ENCODE data around the gene MT1F.
"Not testable (repeated sequence)": the region's sequence is repeated elsewhere in the genome, so short reads cannot be mapped to it uniquely, and the experiment has no call there.

The MT1F gene

GRCh38 chr16:56645311-56645710 lies 12.4 kb upstream of the MT1F start:
- DNase-seq (ENCODE audit: low spot score), result no peak

DNA sequence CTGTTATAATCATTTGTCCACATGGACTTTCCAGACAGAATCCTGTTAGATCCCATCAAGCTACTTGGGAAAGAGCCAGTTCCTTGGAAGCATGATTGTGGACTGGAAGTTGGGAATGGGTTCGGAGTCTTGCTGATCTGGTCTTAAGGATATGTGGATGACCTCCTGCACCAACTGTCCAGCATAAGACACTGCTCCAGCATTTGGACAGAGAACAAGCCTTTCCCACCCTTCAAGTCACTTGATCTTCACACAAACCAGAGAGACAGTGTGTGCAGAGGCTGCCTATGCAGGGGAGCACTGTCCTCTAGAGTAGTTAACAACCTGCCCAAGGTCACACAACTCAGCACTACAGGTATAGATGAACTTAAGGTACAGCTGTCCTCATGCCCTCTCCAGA lies 11.9 kb upstream of the MT1F start:
- DNase-seq (ENCODE audit: low spot score), result no peak

GRCh38 chr16:56647641-56648431 lies 9.9 kb upstream of the MT1F start:
- no peak for DNase-seq (ENCODE audit: low spot score)

DNA sequence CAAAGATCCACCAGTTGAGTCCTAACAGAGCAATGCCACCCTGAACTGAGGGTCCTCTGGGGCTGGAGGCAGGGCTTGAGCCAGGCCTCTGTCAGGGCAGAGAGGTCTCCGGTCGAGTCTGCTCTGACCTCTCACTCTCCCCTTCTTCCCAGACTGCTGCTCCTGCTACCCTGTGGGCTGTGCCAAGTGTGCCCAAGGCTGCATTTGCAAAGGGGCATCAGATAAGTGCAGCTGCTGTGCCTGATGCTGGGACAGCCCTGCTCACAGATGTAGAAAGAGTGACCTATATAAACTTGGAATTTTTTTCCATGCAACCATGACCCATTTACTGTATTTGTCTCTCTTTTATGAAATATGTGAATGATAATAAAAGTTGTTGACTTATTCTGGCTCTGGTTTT lies 8.5 kb upstream of the MT1F start:
- DNase-seq (ENCODE audit: low spot score), result no peak

- DNase-seq (ENCODE audit: low spot score), result no peak
These were observed 7.9 kb upstream of the MT1F start for GRCh38 chr16:56649820-56650219.

GRCh38 chr16:56651586-56651985 lies 6.2 kb upstream of the MT1F start, which contains the start of gene MT1B:
MT1B (plus strand) TSS chr16:56651886; CDS start chr16:56651954, 68 bp downstream.
- no peak for DNase-seq (ENCODE audit: low spot score)

DNA sequence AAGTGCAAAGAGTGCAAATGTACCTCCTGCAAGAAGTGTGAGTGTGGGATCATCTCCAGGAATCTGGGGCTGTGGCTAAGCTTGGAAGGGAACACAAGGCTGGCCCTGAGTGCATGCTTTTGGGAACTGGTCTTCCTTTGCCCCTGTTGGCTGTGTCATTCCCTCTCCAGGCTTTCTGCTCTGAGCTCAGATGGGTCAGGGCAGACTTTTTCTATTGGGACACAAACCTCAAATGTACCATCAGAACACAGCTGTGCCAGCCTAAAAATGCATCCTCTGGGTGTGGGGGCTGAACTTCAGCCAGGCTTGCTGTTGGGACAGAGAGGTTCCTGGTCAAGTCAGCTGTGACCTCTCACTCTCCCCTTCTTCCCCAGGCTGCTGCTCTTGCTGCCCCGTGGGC lies 5.2 kb upstream of the MT1F start:
- DNase-seq (ENCODE audit: low spot score), result no peak

- DNase-seq (ENCODE audit: low spot score), result no peak
These were observed 4.5 kb upstream of the MT1F start for GRCh38 chr16:56653218-56653617.

DNA sequence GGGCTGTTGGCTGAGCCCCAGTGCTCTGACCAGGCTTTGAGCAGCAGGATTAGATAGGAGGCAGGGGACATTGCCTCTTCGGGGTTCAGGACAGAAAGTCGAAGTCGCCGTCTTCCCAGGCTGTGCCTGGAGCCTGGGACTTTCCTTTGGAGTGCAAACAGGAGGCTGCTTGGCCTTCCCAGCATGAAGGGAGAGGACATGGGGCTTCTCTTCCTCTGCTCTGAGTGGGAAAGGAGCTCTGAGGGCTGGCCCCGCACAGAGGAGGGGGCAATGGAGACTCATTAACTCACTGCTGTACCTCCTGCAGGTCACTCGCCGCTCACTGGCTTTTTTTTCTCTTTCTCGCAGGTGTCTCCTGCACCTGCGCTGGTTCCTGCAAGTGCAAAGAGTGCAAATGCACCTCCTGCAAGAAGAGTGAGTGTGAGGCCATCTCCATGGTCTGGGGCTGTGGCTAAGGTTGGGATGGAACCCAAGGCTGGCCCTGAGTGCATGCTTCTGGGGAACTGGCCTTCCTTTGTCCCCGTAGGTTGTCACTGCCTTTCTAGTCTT lies 642 bp downstream of the MT1F start:
- DNase-seq (ENCODE audit: low spot score), result no peak

DNA sequence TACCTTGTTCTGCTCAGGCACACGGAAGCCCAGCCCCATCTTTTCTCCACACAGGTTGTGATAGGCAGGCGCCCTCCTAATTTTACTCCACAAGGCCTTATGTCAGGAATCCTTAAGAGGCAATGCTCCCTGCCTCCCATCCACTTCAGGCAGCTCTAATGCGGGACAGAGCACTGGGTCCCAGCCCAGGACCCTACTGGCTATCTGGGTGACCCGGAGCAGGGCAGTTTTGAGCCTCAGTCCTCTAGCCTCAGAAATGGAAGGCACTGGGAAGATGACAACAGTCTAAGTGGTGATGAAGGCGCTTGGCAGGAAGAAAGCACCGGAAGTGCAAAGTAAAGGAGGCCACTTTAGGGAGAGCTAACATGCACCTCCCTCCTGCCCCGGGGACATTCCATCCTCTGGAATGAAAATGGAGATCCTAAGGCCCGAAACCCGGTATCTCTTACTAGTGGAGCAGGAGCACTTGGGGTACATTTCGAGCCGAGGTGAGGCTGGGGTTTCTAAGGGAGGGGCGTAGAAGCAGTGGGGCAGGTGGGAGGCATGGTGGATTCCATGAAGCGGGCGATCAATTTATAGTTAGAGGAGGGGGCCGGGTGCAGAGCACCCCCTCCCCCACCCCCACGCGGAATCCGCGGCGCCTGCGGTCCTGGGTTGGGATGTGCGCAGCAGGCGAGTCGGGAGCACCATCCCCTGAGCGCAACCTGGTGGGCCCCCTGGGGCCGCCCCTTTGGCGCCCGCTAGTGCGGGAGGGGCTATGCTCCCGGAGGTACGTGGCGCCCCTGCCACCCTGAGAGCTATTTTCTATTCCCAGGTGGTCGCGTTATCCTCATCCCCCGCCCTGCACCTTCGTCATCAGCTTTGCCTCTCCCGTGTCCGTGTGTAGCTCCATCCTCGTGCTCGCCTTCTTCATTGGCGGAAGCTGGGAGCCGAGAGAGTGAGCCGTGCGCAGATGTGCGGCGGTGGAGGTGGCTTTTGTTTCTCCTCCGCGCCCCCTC lies 4.9 kb downstream of the MT1F start:
- no peak for DNase-seq (ENCODE audit: low spot score)

DNA sequence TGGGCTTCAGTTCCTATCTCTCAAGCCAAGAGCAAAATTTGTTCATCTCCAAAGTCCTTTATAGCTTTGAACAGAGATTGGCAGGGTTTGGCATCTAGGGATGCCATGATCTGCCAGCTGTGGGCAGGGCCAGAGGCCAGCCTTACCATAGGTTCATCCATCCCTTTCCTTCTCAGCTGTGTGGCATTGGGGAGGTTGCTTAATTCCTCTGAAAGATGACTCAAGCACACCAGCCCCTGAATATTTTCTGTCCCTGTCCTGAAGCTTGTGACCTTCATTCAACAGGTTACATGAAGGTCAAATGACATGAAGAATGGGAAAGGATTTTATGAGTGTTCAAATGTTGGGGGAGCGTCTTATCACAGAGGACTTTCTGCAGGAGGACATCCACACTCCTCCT lies 6.7 kb downstream of the MT1F start:
- DNase-seq (ENCODE audit: low spot score), result no peak

DNA sequence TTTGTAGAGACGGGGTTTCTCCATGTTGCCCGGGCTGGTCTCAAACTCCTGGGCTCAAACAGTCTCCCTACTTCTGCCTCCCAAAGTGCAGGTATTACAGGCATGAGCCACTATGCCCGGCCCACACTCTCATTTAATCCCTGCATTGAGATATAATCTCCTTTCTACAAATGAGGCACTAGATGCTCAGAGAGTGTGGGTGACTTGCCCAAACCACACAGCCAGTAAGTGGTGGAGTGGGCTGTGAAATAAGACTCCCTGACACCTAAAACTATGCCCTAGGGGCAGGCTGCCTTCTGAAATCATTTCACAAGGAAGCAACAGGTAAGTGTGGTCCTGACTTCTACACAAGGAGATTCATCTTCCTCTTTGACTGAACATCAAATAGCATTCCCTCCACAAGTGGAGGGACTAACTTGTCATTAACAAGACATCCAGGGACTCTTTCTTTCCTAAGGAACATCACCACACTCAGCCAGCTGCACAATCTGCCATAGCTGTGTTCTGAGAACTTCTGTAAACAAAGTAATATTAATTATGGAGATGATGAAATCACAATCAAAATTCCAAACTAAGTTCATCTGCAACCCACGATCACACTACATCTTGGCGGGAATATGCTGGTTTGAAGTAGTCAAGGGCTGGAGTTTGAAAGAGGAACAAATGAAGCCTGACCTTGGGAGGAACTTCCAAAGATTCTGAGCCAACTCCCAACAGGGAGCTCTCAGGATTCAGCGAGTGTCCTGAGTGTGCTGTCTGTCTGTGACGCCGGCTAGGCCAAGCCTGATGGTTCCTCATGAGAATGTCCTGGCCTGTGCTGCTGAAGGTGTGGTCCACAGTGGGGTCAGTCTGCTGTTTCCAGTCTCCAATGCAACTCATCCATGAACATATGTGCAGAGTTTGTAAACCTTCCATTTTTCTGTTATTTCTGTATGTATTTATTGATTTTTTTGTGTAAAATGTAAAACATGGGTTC lies 7.8 kb downstream of the MT1F start:
- not testable (repeated sequence) for DNase-seq (ENCODE audit: low spot score)

GRCh38 chr16:56667581-56668571 lies 10.1 kb downstream of the MT1F start, which contains the start of gene MT1G:
MT1G (minus strand) TSS chr16:56668065; CDS start chr16:56667993, 72 bp downstream.
- DNase-seq (ENCODE audit: low spot score), result no peak

- no peak for DNase-seq (ENCODE audit: low spot score)
These were observed 11.5 kb downstream of the MT1F start, which contains the start of gene MT1H for GRCh38 chr16:56669005-56669839. MT1H (plus strand) TSS chr16:56669814; CDS start chr16:56669885, 71 bp downstream.

DNA sequence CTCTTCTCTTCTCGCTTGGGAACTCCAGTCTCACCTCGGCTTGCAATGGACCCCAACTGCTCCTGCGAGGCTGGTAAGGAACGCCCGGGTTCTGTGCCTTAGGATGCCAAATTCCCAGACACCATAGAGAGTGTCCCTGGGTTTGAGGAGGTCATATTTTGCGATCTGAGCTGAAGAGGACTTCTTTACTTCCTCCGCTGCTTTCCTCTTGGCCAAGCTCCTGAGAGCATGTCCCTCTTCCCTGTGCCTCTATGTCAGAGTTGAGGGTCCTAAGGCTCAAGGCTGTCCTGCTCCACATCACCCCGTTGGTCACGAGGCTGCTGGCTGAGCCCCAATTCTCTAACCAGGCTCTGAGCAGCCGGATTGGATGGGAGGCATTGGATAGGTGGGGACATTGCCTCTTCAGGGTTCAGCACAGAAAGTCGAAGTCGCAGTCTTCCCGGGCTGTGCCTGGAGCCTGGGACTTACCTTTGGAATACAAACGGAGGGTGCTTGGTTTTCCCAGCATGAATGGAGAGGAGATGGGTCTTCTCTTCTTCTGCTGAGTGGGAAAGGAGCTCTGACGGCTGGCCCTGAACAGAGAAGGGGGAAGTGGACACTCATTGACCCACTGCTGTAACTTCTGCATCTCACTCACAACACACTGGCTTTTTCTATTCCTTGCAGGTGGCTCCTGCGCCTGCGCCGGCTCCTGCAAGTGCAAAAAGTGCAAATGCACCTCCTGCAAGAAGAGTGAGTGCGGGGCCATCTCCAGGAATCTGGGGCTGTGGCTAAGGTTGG lies 12.3 kb downstream of the MT1F start:
- DNase-seq (ENCODE audit: low spot score), result no peak

GRCh38 chr16:56670620-56670934 lies 12.8 kb downstream of the MT1F start:
- DNase-seq (ENCODE audit: low spot score), result no peak

GRCh38 chr16:56671691-56672090 lies 13.9 kb downstream of the MT1F start:
- DNase-seq (ENCODE audit: low spot score), result not testable (repeated sequence)

DNA sequence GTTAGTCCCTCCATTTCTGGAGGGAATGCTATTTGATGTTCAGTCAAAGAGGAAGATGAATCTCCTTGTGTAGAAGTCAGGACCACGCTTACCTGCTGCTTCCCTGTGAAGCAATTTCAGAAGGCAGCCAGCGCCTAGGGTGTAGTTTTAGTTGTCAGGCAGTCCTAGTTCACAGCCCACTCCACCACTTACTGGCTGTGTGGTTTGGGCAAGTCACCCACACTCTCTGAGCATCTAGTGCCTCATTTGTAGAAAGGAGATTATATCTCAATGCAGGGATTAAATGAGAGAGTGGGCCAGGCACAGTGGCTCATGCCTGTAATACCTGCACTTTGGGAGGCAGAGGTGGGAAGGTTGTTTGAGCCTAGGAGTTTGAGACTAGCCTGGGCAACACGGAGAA lies 14.4 kb downstream of the MT1F start:
- not testable (repeated sequence) for DNase-seq (ENCODE audit: low spot score)

Measured in hematopoietic multipotent progenitor cell treated with erythropoietin and hydrocortisone succinate and interleukin-3 and kit ligand, for 17 days (in vitro differentiated cells).